Measurements from ENCODE around the gene CALML4. TPM values are rescaled to one million over a fixed set of nuclear protein-coding genes. Genes with fewer than 3 reads are reported as not detected.
"Not testable (repeated sequence)": the region's sequence is repeated elsewhere in the genome, so short reads cannot be mapped to it uniquely, and the experiment has no call there.

CALML4 gene
- total RNA-seq, 1 experiment from 2014 or later, result 19.5 TPM

- H3K4me3 ChIP-seq (ENCODE audit: low read depth, low read length); H3K27ac Mint-ChIP-seq (ENCODE audit: unreplicated experiment); H3K9me3 Mint-ChIP-seq (ENCODE audit: unreplicated experiment); H3K36me3 ChIP-seq (ENCODE audit: control insufficient read depth, insufficient read depth, low read length); H3K9me3 ChIP-seq; intact Hi-C loops (cut with micrococcal nuclease; ENCODE audit: unreplicated experiment); H3K27me3 Mint-ChIP-seq (ENCODE audit: insufficient read depth, unreplicated experiment); H3K27me3 ChIP-seq (replicated peaks; ENCODE audit: control insufficient read depth, insufficient read depth, low read length); H3K4me1 Mint-ChIP-seq (ENCODE audit: low read depth, unreplicated experiment); BruUV-seq (replicated peaks); H3K4me3 Mint-ChIP-seq (ENCODE audit: unreplicated experiment); POLR2A ChIA-PET; H3K4me1 ChIP-seq: not testable (repeated sequence)
- DNase-seq, result peak in 1 of 2 experiments; percentile 21
- CTCF ChIA-PET, result interaction anchor here (0.6 to 0.7 kb wide), 2 partner anchors 42 to 1912 kb away, joined by 4 to 5 read pairs; no protein-coding TSS in a partner anchor
- H3K36me3 Mint-ChIP-seq (ENCODE audit: insufficient read depth, unreplicated experiment), result peaks cover 25% of the 10 kb centered on the region
These were observed 16.6 kb upstream of the CALML4 start for GRCh38 chr15:68221530-68222431.

- H3K36me3 ChIP-seq (ENCODE audit: control insufficient read depth, insufficient read depth, low read length), result no peaks in the 10 kb centered on the region
- no peak overlapping the region for H3K4me3 ChIP-seq (ENCODE audit: low read depth, low read length)
- intact Hi-C loops (cut with micrococcal nuclease; ENCODE audit: unreplicated experiment), result no loop called here
- ChIA-PET POLR2A (interaction anchor here (0.6 kb wide), 1 partner anchor 94 kb away, joined by 3 read pairs; no protein-coding TSS in a partner anchor), CTCF (interaction anchor here (0.6 kb wide), 1 partner anchor 43 kb away, joined by 5 read pairs; no protein-coding TSS in a partner anchor)
- Mint-ChIP-seq H3K36me3 (ENCODE audit: insufficient read depth, unreplicated experiment) (peaks cover 33% of the 10 kb centered on the region), H3K27me3 (ENCODE audit: insufficient read depth, unreplicated experiment) (no peaks in the 10 kb centered on the region), H3K4me3 (ENCODE audit: unreplicated experiment) (no peak overlapping the region), H3K9me3 (ENCODE audit: unreplicated experiment) (no peaks in the 10 kb centered on the region), H3K27ac (ENCODE audit: unreplicated experiment) (no peak overlapping the region), H3K4me1 (ENCODE audit: low read depth, unreplicated experiment) (no peaks in the 10 kb centered on the region)
- H3K27me3 ChIP-seq (replicated peaks; ENCODE audit: control insufficient read depth, insufficient read depth, low read length), result no peaks in the 10 kb centered on the region
- H3K4me1 ChIP-seq, result no peaks in the 10 kb centered on the region
- no peak for TF ChIP-seq CTCF (IDR thresholded peaks at IDR 0.05; ENCODE audit: insufficient read depth in 1 of 2, low read depth in 1 of 2, low read length in 1 of 2, severe bottlenecking in 1 of 2, unreplicated experiment in 1 of 2)
- H3K9me3 ChIP-seq, result no peaks in the 10 kb centered on the region
- DNase-seq, result peak in 1 of 2 experiments; percentile 4
- BruUV-seq (replicated peaks), result no TSS peak
These were observed 15.8 kb upstream of the CALML4 start for GRCh38 chr15:68220967-68221366.

GRCh38 chr15:68220489-68220888 is 15.4 kb upstream of the CALML4 start:
- DNase-seq, result no peak
- Mint-ChIP-seq H3K36me3 (ENCODE audit: insufficient read depth, unreplicated experiment) (peaks cover 34% of the 10 kb centered on the region), H3K27me3 (ENCODE audit: insufficient read depth, unreplicated experiment) (no peaks in the 10 kb centered on the region), H3K9me3 (ENCODE audit: unreplicated experiment) (no peaks in the 10 kb centered on the region), H3K4me3 (ENCODE audit: unreplicated experiment) (no peak overlapping the region), H3K27ac (ENCODE audit: unreplicated experiment) (no peak overlapping the region), H3K4me1 (ENCODE audit: low read depth, unreplicated experiment) (peaks cover 4% of the 10 kb centered on the region)
- intact Hi-C loops (cut with micrococcal nuclease; ENCODE audit: unreplicated experiment), result no loop called here
- ChIA-PET CTCF (no interaction called here), POLR2A (interaction anchor here (0.6 kb wide), 1 partner anchor 93 kb away, joined by 3 read pairs; no protein-coding TSS in a partner anchor)
- Histone ChIP-seq H3K27me3 (replicated peaks; ENCODE audit: control insufficient read depth, insufficient read depth, low read length) (no peaks in the 10 kb centered on the region), H3K4me3 (ENCODE audit: low read depth, low read length) (no peak overlapping the region), H3K9me3 (no peaks in the 10 kb centered on the region), H3K4me1 (no peaks in the 10 kb centered on the region), H3K36me3 (ENCODE audit: control insufficient read depth, insufficient read depth, low read length) (no peaks in the 10 kb centered on the region)
- no peak for TF ChIP-seq CTCF (IDR thresholded peaks at IDR 0.05; ENCODE audit: insufficient read depth in 1 of 2, low read depth in 1 of 2, low read length in 1 of 2, severe bottlenecking in 1 of 2, unreplicated experiment in 1 of 2)
- BruUV-seq (replicated peaks), result no TSS peak
